LNCAP (cell line): Measurements from ENCODE around the gene FBH1.

Experiments used
- TF ChIP-seq, protein P1 (sequence below): fragments of 450-650 bp; IDR thresholded peaks from 2 replicates; pipeline ENCODE4 v1.5.1; 2017; ENCODE audit warnings: mild to moderate bottlenecking

Gene FBH1

DNA sequence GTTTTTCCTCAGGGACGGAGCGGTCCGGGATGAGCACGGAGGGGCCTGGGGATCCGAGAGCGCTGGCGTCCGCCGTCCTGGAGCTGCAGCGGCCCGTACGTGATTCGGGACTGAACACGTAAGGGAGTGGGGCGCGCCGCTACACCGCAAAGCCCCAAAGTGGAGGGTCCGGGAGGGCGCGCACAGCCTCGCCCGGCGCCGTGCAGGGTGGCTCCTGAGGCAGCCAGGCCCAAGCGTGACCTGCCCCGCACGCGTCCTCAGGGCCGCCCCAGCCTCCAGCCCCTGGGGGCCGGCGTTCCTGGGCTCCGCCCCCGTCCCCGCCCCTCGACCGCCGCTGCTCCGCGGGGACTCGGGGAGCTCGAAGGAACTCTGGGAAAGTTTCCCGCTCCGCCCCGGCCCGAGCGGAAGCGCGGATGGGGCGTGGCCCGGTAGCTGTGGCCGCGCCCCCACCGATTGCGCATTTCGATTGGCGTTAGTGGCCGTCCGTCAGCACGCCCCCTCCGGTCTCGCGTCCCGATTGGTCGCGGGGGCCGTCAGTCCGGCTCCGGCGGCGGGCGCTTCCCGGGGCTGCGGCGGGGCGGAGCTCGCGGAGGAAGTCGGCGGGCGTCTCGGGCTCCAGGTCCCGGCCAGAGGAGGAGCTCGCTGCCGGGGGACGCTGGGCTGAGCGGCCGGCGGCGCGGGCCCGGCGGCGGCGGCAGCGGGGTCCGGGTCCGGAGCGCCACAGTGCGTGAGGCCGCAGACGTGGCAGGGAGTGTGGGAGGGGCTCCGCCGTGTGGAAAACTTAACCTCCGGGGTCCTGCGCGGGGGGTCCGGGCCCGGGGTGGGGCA, at the start of gene FBH1, which contains the start of gene ANKRD16:
Gene FBH1 (plus strand): TSS at position 620 of the 828 bp plus-strand sequence. CDS start 103 bp downstream, at position 723.
Gene ANKRD16 (minus strand): TSS at position 270 of the 828 bp plus-strand sequence. CDS start 539 bp downstream, outside the sequence.
- TF ChIP-seq, protein P1, sequence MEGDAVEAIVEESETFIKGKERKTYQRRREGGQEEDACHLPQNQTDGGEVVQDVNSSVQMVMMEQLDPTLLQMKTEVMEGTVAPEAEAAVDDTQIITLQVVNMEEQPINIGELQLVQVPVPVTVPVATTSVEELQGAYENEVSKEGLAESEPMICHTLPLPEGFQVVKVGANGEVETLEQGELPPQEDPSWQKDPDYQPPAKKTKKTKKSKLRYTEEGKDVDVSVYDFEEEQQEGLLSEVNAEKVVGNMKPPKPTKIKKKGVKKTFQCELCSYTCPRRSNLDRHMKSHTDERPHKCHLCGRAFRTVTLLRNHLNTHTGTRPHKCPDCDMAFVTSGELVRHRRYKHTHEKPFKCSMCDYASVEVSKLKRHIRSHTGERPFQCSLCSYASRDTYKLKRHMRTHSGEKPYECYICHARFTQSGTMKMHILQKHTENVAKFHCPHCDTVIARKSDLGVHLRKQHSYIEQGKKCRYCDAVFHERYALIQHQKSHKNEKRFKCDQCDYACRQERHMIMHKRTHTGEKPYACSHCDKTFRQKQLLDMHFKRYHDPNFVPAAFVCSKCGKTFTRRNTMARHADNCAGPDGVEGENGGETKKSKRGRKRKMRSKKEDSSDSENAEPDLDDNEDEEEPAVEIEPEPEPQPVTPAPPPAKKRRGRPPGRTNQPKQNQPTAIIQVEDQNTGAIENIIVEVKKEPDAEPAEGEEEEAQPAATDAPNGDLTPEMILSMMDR: no peak

GRCh38 chr10:5840314-5841307, 49.4 kb upstream of the FBH1 start:
- TF ChIP-seq, protein P1: no peak

- TF ChIP-seq, protein P1: no peak
Observed at GRCh38 chr10:5841965-5842364, 48.1 kb upstream of the FBH1 start.

- TF ChIP-seq, protein P1: no peak
Observed at GRCh38 chr10:5843686-5844344, 46.2 kb upstream of the FBH1 start.

- TF ChIP-seq, protein P1: no peak
Observed at GRCh38 chr10:5844345-5845055, 45.5 kb upstream of the FBH1 start.

- TF ChIP-seq, protein P1: no peak
Observed at GRCh38 chr10:5854131-5854475, 35.9 kb upstream of the FBH1 start.
